NCI-H2107 treated with DMSO at 0.1 percent for 48 hours (cell line): ENCODE measurements around the gene FBXO2.
A peak's percentile ranks its signal among the peaks of the same experiment; 100 is the strongest.
"Not testable (repeated sequence)": the region's sequence is repeated elsewhere in the genome, so short reads cannot be mapped to it uniquely, and the experiment has no call there.

Source experiments
- DNase-seq: peaks from one replicate; lab custom pipeline; 2025; ENCODE audit not compliant: unreplicated experiment; lab: John Stamatoyannopoulos, UW

The FBXO2 gene

DNA sequence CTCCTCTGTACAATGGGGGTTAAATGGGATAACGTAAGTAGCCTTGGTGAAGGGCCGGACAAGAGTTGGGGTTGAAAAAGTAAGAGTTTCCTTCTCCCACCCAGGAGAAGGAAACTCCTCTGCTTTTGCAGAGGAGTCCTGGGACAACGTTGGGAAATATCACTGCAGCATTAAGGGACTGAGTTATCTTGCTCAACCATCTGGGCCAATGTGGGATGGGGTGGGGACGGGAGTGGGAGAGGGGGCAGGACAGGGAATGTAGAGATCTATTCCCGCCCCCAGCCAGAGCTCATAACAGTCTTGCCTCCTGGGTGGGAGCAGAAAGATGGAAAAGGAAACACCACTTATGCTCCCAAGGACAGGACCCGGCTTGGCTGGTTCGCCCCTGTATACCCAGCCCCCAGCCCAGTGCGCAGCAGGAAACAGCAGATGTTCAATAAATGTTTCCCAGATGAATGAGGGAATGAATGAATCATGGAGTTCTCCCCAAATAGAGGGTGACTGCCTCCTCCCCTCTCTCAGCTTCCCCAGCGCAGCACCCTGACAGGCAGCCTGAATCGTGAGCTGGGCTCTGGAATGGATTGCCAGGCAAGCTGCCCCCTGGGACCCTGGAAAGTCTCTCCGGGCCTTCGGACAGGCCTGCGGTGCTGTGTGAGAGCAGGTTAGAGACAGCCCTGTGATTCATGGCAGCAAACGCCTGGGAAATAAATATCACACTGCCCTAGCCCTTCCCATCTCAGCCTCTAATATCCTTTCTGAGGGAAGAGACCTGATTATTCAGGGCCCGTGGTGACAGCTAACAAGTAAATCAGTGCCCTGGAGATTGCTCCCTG lies 24.8 kb downstream of the FBXO2 start:
- no peak for DNase-seq

DNA sequence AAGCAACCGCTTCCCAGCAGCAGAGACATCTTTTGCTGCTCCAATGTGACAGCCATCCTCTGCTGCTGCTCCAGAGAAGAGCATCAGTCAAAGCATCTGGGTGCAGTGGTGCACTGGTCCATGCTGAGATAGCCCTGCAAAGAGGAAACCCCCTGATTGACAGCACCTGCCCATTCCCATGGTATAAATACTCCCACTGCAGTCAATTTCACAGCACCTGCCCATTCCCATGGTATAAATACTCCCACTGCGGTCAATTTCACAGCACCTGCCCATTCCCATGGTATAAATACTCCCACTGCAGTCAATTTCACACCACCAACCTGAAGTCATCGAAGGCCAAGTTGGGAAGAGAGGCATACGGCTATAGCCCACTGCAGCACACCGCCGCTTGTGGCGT lies 25.5 kb downstream of the FBXO2 start:
- DNase-seq: no peak

DNA sequence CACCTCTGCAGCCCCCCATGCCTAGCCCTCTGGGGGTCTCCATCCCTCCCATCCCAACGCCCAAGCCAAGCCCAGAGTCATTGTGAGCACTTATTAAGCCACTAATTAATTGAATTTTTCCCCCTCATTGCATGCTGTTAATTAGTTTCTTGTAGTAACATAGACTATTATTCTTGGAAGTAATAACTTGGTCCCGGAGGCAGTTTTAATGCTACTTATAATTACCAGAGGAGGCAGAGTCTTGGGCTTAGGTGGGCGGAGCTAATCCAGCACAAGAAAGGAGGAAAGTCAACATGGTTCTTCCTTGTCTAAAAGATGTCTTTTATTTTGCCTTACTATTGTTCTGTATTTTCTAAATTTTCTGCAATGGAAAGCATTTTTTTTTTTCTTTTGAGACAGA lies 27.7 kb downstream of the FBXO2 start:
- DNase-seq: no peak

DNA sequence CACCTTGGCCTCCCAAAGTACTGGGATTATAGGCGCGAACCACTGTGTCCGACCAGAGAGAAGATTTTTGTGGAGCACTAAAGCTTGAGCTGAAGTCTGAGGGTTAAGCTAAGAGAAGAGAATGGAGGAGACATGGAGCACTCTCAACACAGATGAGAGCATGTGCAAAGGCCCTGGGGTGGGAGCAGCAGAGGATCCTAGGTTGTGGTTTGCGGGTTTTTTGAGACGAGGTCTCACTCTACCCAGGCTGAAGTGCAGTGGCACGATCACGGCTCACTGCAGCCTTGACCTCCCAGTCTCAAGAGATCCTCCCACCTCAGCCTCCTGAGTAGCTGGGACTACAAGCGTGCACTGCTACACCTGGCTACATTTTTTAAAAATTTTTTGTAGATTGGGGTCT lies 30.5 kb downstream of the FBXO2 start:
- no peak for DNase-seq

DNA sequence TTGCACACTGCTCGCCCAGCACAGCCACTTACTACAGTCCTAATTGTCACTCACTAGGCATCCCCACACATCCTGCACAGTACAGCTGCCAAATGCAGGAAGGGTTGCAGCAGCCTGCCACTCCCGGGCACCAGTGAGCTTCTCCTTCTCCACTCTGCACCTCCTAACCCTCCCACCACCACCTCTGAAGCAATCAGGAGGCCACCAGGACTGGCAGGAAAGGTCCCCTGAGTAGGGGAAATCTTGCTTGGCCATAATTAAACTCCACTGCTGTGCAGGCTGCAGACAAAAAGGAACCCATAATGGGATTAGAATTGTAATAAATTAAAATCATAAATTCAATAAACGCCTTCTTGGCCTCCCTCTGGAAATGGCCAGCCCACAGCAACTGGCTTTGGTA lies 31.8 kb downstream of the FBXO2 start:
- no peak for DNase-seq

DNA sequence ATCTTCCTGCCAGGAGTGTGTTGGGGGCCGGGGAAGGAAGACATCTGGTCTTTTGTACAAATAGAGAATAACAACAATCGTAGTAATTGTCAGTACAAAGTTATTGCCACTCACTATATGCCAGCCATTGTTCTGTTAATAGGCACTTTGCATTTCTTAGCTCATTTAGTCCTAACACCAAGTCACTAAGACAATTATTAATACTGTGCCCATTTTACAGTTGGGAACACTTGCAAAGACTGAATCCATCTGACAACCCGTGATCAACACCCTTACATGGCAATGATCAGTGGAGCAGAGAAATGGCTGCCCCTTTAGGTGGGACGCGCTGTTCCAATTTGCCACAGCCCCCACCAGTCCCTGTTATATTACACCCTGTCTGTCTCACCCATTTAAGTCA lies 33.3 kb downstream of the FBXO2 start:
- DNase-seq: no peak

DNA sequence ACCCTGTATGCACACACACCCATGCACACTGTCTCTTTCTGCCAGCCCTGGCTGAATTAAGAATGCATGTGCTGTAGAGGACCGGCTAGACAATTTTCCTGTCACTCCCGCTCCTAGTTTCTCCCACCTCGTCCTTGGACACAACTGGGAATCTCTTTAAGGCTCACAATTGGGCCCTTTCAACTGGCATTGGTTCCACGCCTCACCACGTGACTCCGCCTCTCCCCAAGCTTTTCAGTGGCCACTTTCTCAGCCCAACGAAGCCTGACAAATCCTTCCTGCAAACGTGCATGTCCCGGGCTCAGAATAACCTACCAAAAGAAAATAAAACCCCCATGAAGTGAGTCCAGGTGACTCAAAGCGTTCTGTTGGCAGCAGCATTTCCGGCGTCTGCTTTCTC lies 33.8 kb downstream of the FBXO2 start:
- no peak for DNase-seq

DNA sequence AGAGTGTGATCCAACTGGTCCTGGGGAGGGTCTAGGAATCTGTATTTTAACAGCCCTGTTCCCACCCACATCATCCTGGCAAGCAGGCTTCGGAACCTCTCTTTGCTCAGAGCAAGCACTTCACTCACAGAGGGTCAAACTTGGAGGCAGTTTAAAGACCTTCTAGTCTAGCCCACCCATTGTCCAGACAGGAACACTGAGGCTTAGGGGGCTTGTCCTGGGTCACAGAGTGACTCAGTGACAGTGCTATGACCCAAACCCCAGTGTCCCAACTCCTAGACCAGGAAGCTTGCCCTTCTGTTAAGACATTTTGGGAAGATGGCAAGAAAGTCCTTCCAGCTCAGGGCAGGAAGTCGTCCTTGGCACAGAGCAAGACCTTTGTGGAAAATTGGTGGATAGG lies 36.5 kb downstream of the FBXO2 start:
- no peak for DNase-seq

DNA sequence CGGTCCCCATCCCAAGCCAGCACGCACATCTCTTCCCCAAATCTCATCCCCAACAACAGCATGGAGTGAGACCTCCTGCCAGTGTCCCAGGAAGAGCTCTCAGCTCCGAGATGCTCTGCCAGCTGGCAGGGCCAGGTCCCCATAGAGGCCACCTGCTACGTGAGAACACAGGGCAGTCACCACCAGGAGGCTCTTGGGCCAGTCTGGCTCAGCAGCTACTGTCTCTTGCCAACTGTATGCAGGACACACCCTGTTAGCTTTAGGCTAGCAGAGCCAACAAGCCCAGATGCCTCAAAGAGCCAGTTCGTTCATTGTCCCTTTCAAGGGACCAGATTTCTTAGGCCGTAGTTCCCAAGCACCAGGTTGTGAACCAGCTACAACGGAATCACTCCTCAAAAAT lies 36.9 kb downstream of the FBXO2 start:
- no peak for DNase-seq

DNA sequence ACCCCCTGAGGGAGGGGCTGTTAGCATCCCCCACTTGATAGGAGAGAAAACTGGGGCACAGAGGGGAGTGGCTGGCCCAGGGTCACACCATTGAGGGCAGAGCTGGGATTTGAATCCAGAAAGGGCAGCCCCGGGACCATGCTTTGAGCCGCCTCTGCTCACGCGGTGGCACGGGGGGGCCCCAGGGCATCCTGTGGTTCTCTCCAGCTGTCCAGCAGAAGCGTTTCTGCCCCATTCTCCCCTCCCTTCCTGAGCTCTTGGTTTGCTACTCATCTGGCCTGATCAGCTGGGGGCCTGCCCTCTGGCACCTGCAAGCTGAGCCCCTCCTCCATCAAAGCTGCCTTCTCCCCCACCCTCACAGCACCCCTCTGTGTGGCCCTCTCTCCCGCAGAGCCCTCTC lies 37.5 kb downstream of the FBXO2 start:
- DNase-seq: no peak

DNA sequence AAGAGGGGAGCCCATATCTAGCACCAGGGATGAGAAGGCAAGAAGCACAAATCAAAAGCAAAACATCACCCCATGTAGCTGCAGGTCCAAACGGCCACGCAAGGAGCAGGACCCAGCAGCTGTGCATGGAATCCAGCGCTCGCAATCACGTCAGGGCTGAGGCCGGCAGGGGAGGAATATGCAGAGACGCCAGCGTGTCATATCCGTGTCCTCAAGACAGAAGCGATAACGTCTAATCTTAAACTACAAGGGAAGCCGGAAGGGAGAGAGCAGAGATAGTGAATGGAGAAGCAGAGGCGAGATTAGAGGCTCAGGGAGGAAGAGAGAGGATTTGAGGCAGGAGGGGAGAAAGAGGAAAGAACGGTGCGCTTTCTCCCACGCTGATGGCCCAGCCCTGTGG lies 39.1 kb downstream of the FBXO2 start:
- DNase-seq: no peak

DNA sequence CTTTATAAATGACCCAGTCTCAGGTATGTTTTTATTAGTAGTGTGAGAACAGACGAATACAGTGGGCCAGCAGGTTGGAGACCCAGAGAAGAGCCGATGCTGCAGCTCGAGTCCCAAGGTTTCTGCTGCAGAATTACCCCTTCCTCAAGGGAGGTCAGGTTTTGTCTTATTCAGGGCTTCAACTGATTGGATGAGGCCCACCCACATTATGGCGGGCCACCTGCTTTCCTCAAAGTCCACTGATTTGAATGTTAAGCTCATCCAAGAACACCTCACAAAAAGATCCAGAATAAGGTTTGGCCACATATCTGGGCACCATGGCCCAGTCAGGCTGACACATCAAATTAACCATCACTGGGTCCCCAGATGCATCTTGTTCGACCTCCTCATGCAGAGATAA lies 40.9 kb downstream of the FBXO2 start:
- no peak for DNase-seq

DNA sequence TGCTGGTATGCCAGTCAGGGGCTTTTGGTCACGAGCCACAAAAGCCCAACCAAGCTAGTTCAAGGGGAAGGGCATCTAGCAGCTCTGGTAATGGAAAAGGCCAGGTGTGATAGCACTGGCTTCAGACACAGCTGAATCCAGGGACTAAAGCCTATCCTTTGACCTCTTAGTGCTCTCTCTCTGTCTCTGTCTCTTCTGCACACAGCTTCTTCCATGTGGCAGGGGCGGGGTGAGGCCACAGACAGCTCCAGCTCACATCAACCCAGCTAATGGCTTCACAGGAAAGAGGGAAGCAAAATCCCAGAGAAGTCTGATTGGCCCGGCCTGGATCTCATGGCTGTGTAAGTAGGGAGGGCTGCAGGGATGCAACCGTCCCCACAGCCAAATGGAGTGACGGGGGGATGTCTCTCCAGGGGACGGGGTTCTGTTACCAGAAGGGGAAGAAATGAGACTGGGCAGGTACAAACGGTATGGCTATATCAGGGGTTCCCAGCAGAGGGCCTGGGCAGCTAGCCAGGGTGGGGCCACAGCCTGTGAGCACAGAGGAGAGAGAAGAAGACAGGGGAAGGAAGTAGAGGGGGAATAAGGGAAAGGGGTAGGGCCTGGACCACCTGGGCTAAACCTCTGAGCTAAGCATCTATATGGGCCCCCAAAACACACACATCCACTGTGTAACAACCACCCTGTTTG lies 42.4 kb downstream of the FBXO2 start:
- DNase-seq: no peak

DNA sequence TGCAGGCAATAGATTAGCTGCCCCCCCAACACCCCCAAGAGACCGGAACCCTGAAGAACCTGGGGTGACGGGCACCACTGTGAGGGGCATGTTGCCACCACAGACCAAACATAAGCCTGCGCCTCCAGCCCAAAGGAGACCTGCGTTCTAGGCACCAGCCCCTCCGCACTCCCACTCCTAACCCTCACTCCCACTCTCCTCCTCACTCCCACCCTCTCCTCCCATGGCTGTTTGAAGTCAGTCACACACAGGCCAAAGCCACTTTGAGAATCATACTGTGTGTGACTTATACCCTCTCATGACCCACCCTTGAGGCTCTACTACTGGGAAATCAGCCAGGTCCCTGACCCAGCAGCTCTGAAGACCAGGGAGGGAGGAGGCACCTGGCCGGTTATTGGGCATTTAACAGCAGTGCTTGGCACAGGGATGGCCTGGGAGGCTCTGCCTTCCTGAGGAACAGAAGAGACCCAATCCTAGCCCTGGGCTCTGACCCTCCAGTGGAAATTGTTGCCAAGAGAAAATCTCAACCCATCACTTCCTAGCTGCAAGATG lies 43.5 kb downstream of the FBXO2 start:
- no peak for DNase-seq

DNA sequence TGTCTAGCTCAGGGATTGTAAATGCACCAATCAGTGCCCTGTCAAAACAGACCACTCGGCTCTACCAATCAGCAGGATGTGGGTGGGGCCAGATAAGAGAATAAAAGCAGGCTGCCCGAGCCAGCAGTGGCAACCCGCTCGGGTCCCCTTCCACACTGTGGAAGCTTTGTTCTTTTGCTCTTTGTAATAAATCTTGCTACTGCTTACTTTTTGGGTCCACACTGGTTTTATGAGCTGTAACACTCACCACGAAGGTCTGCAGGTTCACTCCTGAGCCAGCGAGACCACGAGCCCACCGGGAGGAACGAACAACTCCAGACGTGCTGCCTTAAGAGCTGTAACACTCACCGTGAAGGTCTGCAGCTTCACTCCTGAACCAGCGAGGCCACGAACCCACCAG lies 44.9 kb downstream of the FBXO2 start:
- not testable (repeated sequence) for DNase-seq

DNA sequence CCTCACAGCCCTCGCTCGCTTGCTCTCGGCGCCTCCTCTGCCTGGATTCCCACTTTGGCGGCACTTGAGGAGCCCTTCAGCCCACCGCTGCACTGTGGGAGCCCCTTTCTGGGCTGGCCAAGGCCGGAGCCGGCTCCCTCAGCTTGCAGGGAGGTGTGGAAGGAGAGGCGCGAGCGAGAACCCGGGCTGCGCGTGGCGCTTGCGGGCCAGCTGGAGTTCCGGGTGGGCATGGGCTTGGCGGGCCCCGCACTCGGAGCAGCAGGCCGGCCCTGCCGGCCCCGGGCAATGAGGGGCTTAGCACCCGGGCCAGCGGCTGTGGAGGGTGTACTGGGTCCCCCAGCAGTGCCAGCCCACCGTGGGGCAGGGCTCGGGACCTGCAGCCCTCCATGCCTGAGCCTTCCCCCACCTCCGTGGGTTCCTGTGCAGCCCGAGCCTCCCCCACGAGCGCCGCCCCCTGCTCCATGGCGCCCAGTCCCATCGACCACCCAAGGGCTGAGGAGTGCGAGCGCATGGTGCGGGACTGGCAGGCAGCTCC lies 45.6 kb downstream of the FBXO2 start:
- not testable (repeated sequence) for DNase-seq

DNA sequence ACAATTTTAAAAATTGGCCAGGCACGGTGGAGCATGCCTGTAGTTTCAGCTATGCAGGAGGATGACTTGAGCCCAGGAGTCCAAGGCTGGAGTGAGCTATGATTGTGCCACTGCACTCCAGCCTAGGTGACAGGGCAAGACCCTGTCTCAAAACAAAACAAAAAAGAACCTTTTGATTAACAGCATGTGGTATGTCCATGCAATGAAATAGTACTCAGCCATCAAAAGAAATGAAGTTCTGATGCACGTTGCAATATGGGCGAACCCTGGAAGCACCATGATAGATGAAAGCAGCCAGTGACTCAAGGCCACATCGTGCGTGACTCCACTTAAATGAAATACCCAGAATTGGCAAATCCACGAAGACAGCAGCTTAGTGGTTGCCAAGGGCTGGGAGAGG lies 47.5 kb downstream of the FBXO2 start:
- no peak for DNase-seq

DNA sequence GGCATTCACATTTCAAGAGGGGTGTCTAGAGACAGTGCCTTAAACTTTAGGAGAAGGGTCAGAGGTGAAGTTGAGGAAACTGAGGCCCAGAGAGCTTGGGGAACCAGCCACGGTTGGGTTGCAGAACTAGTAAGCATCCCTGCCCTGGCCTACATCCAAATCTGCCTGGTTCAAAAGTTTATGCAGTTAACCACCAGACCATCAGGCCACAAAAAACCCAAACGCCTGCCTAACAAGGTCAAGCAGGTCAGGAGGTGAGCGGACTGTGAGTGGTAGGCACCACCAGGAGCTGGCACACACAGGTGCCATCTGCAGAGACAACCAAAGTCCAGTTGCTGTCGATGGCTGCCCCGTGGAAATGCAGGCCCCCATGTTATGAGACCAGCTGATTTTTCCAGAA lies 51.2 kb downstream of the FBXO2 start:
- DNase-seq: no peak

DNA sequence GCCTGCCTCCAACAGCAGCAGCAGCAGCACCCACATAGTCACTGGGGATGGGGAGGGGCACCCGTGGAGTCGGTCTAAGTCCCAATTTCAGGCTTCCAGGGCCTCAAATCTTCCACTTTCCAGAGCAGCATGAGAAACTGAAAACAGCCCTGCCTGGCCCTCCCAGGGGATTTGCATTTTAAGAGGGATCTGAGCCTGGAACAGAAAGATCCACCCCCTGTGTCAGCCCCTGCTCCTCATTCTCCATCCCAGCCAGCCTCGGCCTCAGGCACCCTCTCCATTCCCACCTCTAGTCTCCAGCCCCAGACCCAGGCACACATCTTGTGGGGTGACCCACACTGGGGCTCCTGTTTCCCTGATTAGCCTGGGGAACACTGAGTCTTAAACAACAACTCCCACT lies 51.8 kb downstream of the FBXO2 start:
- DNase-seq: no peak

DNA sequence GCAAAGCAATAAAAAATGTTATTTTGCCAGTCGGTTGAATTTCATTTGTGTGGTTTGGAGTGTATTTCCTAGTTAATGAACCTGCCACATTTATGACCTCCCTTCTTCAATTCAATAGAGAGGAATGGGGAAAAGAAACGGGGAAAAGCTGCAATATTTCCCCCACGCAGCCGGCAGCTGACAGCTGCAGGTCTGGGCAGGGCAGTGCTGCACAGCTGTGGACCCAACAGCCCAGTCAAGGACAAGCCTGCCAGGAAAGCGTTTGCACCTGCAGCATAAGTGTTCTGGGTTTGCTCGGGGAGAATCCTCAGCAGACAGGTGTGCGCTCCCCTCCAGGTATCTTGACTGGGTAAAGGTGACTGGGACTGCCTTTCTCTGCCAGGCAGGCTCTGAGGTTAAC lies 53.4 kb downstream of the FBXO2 start:
- peak; percentile 12 for DNase-seq

DNA sequence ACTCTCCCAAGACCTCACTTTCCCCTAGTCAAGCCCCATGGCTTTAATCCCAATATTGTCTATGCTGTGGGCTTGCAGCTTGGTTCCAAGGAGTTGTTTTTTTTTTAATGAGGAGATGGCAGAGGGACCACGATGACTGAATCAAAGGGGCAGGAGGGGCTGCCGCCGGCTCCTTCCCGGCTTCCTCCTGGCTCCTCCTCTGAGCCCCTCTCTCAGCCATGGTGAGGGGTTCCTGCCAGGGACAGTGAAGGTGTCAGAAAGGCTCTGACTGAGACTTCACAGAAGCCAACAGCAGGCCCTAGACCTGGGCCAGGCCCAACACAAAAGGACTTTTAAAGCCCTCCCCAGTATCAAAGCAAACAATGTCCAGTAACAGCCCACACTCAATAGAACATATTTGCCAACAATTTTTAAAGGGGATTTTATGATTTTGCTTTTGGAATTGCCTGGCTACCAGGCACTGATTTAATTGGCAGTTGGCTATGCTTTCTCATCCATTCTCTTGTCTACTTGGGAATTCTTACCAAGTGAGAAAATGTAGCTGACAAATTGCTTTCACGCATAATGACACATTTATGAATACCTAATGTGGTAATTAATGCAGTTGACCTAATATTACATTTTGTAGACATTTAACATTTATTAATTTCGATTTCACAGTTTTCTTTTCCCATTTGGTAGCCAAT lies 54.2 kb downstream of the FBXO2 start:
- no peak for DNase-seq

DNA sequence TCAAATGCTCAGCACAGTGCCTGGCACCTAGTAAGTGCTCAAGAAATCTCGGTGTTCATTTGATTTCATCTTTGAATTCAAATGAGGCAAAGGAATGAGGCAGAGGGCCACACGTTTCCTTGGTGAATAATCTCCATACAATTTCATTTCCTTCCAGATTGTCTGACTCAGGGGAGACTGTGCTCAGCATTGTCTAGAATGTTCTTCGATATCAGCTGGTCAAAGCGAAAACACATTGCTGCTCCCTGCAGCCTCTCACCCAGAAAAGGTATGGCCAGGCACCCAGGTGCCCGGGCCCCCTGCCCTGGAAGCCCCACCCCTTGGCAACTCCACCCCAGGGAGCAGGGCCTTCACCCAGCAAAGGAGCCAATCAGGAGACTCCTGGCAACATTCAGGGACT lies 55.8 kb downstream of the FBXO2 start:
- no peak for DNase-seq
